Muscle of leg (tissue), 11 donors: ENCODE measurements around the gene KIRREL3. TPM values are rescaled to one million over a fixed set of nuclear protein-coding genes. Genes with fewer than 3 reads are reported as not detected.
A peak's percentile ranks its signal among the peaks of the same experiment; 100 is the strongest.

ENCODE experiments used
- DNase-seq: peaks from one replicate; pipeline ENCODE4 v3.0.0; 2013
- H3K27ac ChIP-seq: one replicate; pipeline ENCODE4 v1.5.1; 2013; ENCODE audit warnings: mild to moderate bottlenecking, low read length, control low read depth
- H3K27me3 ChIP-seq: one replicate; pipeline ENCODE4 v1.6.1; 2013; ENCODE audit warnings: low read length; ENCODE audit not compliant: control insufficient read depth, insufficient read depth
- H3K36me3 ChIP-seq: one replicate; pipeline ENCODE4 v1.6.1; 2013; ENCODE audit warnings: low read length; ENCODE audit not compliant: control insufficient read depth, insufficient read depth
- H3K4me1 ChIP-seq: one replicate; pipeline ENCODE4 v1.6.1; 2013; ENCODE audit warnings: low read length; ENCODE audit not compliant: control insufficient read depth, insufficient read depth
- H3K4me3 ChIP-seq: one replicate; pipeline ENCODE4 v1.5.1; 2013; ENCODE audit warnings: low read length, control low read depth
- H3K9me3 ChIP-seq: replicated peaks from 2 replicates; pipeline ENCODE4 v1.6.1; 2013; ENCODE audit warnings: low read depth, low read length; ENCODE audit not compliant: control insufficient read depth
- WGBS: methylation state at CpG from one replicate; pipeline ENCODE4 v1.1.5; 2013; ENCODE audit warnings: missing lambda C conversion rate; ENCODE audit not compliant: insufficient coverage; 5-methylcytosine and 5-hydroxymethylcytosine counted together
- polyA plus RNA-seq, 8 donors: library from polyadenylated mRNA; unstranded; fragments of 120-200 nt; gene quantifications; one replicate each; pipeline versions ENCODE4 v1.2.1 to v1.2.3, GENCODE V29; 2013; ENCODE audit warnings: inconsistent platforms in 1 of 8, low replicate concordance in 1 of 8; ENCODE audit not compliant: insufficient read length in 8 of 8, insufficient read depth in 1 of 8
- total RNA-seq: library from RNA; stranded (reverse); fragments of 120-200 nt; gene quantifications from one replicate; pipeline ENCODE4 v1.2.4, GENCODE V29; 2013

KIRREL3 gene
- total and polyA plus RNA-seq, 9 donors: 0.27 to 1.8 (median 0.93) TPM

DNA sequence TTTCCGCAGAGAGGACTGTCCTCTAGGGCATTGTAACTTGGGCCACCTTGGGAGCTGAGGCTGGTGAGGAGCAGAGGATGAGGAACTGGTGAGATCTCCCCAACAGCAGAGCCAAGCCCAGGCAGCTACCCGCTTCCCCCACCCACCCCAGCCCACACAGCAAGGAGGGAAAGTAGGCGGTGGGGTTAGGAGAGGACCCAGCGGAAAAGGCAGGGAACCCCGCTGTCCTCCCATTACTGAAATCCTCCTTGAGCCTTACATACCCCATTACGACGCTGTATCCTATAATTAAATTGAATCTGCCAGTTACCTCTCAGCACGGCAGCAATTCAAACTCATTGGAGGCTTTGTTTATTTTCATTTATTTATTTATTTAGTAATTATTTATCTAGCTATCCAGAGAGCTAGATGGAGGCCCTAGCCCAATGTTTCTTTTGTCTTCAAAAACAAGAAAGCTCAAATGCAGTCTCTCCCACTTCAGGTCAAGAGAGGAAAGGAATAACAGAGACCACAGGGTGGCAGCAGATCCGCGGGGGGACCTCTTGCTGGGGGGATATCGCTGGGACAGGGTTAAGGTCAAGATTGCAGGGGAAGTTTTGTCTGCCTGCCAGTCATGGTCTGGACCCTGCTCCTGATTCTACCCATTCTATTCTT lies 427.1 kb downstream of the KIRREL3 start:
- no peak for DNase-seq
- WGBS: no CpG with 5 or more reads among the region's 11 CpGs
- no peaks in the 10 kb centered on the region for H3K36me3 ChIP-seq
- H3K9me3 ChIP-seq: no peaks in the 10 kb centered on the region
- H3K4me3 ChIP-seq: no peak overlapping the region
- H3K27me3 ChIP-seq: peaks cover 24% of the 10 kb centered on the region
- no peak overlapping the region for H3K27ac ChIP-seq
- H3K4me1 ChIP-seq: no peaks in the 10 kb centered on the region

DNA sequence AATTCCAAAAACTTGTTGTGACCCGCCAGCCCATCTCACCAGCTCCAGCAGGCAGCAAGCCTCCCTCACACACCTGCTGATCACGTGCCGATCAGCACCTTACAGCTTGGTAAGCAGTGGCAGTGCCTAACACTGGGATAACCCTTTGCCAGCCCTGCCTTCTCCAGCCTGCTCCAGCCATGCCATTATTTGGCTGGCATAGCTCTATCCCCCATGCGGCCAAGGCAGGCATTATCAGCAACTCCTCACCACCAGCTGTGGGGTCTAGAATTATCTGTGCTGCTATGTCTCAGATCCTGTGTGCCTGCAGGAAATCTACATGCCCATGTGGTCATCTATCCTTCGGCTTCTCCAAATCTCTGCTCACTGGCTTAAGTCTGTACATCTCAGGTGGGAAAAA lies 430.1 kb downstream of the KIRREL3 start:
- Histone ChIP-seq H3K9me3 (no peaks in the 10 kb centered on the region), H3K36me3 (no peaks in the 10 kb centered on the region), H3K4me1 (no peaks in the 10 kb centered on the region), H3K27ac (no peak overlapping the region), H3K4me3 (no peak overlapping the region), H3K27me3 (peaks cover 25% of the 10 kb centered on the region)
- WGBS: 74% methylated on average over 4 of the region's 5 CpGs
- DNase-seq: no peak

- Histone ChIP-seq H3K36me3 (no peaks in the 10 kb centered on the region), H3K9me3 (no peaks in the 10 kb centered on the region), H3K27ac (no peak overlapping the region), H3K27me3 (peaks cover 25% of the 10 kb centered on the region), H3K4me3 (no peak overlapping the region), H3K4me1 (no peaks in the 10 kb centered on the region)
- no peak for DNase-seq
- 67% methylated on average over 4 of the region's 4 CpGs for WGBS
These were observed 433.2 kb downstream of the KIRREL3 start for GRCh38 chr11:126567419-126567818.

GRCh38 chr11:126564566-126564965 lies 436.0 kb downstream of the KIRREL3 start:
- WGBS: 13% methylated on average over 5 of the region's 9 CpGs
- Histone ChIP-seq H3K9me3 (no peaks in the 10 kb centered on the region), H3K36me3 (no peaks in the 10 kb centered on the region), H3K27ac (no peak overlapping the region), H3K4me1 (no peaks in the 10 kb centered on the region), H3K27me3 (peaks cover 20% of the 10 kb centered on the region), H3K4me3 (no peak overlapping the region)
- DNase-seq: no peak

- Histone ChIP-seq H3K4me1 (no peaks in the 10 kb centered on the region), H3K9me3 (no peaks in the 10 kb centered on the region), H3K27ac (no peak overlapping the region), H3K36me3 (no peaks in the 10 kb centered on the region), H3K27me3 (peaks cover 13% of the 10 kb centered on the region), H3K4me3 (no peak overlapping the region)
- DNase-seq: peak; percentile 89
- 22% methylated on average over 8 of the region's 8 CpGs for WGBS
These were observed 439.2 kb downstream of the KIRREL3 start for GRCh38 chr11:126561327-126561893.

GRCh38 chr11:126560221-126560620 lies 440.3 kb downstream of the KIRREL3 start:
- DNase-seq: no peak
- Histone ChIP-seq H3K4me1 (no peaks in the 10 kb centered on the region), H3K9me3 (no peaks in the 10 kb centered on the region), H3K36me3 (no peaks in the 10 kb centered on the region), H3K4me3 (no peak overlapping the region), H3K27me3 (peaks cover 11% of the 10 kb centered on the region), H3K27ac (no peak overlapping the region)
- WGBS: no CpG with 5 or more reads among the region's 4 CpGs

DNA sequence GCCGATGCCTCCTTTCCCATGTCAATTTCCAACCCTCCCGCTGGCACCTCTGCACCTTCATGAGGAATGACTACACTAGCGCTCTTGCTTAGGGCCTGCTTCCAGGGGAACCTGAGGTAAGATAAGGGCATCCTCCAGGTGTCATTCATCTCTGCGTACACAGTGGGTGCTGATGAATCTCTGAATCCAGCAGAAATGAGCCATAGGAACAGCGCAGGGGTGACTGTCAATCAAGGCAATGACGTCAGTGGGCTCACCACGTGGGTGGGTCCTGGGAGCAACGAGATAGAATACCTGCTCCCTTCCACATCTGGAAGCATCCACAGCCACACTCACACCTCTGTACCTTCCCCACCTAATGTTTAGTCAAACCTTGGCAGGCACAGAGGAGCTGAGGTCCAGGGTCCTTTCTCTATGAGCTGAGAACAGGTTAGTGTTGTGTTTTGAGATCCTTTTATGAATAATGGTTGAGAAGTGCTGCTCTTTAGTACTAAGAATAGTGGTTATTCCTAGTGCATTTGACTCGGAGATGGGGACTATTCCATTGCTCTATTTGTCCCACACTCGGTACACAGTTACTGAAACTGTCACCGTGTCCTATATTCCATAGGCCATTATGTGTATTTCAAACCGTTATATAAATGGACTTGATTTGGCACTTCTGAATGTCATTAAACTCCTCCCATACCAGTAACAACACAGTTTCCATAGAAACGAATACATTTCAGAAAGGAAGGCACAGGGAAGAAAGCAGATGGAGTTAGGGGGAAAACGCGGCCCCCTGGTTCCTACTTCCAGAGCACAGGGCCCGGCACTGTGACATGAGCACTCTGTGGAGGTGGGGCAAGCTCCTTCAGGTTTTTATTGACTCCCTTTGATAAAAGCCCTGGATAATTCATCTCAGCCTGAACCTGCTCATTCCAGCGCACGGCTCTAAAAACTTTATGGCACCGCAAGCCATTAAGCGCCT lies 451.7 kb downstream of the KIRREL3 start:
- H3K4me1 ChIP-seq: peaks cover 8% of the 10 kb centered on the region
- peaks cover 11% of the 10 kb centered on the region for H3K27me3 ChIP-seq
- H3K4me3 ChIP-seq: no peak overlapping the region
- H3K36me3 ChIP-seq: no peaks in the 10 kb centered on the region
- no peak overlapping the region for H3K27ac ChIP-seq
- DNase-seq: peak; percentile 14
- no peaks in the 10 kb centered on the region for H3K9me3 ChIP-seq
- 52% methylated on average over 9 of the region's 20 CpGs for WGBS

DNA sequence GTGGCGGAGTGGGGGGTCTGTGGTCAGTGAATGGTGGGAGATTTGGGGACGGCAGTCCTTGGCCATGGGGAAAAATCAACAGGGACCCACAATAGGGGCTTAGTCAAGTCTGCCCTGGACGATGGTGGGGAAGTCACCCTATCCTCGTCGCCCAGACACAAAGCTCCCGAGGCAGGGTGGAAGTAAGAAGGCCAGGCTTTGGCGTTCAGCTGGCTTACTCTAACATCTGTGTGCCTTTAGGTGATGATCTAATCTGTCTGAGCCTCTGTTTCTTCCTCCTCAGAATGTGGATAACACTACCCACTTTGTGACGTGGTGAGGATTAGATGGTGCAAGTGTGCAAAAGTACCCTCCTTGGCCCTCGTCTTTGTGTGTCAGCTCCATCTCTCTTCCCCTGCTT lies 452.9 kb downstream of the KIRREL3 start:
- 58% methylated on average over 8 of the region's 9 CpGs for WGBS
- H3K27ac ChIP-seq: no peak overlapping the region

GRCh38 chr11:126547161-126547560 lies 453.4 kb downstream of the KIRREL3 start:
- Histone ChIP-seq H3K9me3 (no peaks in the 10 kb centered on the region), H3K27ac (no peak overlapping the region), H3K4me3 (no peak overlapping the region), H3K27me3 (peaks cover 13% of the 10 kb centered on the region), H3K4me1 (peaks cover 13% of the 10 kb centered on the region), H3K36me3 (no peaks in the 10 kb centered on the region)
- 67% methylated on average over 3 of the region's 9 CpGs for WGBS
- no peak for DNase-seq

More for the DNA sequence above, 452.9 kb downstream of the KIRREL3 start:
- Histone ChIP-seq H3K4me1 (peaks cover 13% of the 10 kb centered on the region), H3K27me3 (peaks cover 13% of the 10 kb centered on the region), H3K4me3 (no peak overlapping the region), H3K36me3 (no peaks in the 10 kb centered on the region), H3K9me3 (no peaks in the 10 kb centered on the region)
- DNase-seq: no peak

DNA sequence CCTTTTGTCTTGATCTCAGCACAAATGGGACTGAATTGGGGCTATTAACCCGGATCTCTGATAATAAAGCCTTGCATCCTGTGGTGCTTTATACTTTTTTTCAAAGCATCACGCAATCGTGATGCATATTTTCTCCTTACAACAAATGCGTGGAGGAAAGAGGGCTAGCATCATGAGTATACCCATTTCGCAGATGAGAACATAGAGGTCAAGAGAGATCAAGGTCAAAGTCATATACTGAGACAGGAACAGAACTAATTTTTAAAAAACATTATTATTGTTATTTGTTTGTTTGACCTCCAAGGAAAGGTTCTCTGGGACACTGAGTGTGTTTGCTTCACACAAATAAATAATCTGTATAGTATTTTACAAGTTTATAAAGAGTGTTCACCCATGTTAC lies 453.9 kb downstream of the KIRREL3 start:
- peaks cover 13% of the 10 kb centered on the region for H3K4me1 ChIP-seq
- no peak for DNase-seq
- H3K27ac ChIP-seq: no peak overlapping the region
- H3K27me3 ChIP-seq: peaks cover 13% of the 10 kb centered on the region
- no peaks in the 10 kb centered on the region for H3K9me3 ChIP-seq
- H3K4me3 ChIP-seq: no peak overlapping the region
- no peaks in the 10 kb centered on the region for H3K36me3 ChIP-seq
- WGBS: no CpG with 5 or more reads among the region's 5 CpGs
